ENCODE data around the gene TOR1AIP2. TPM values are rescaled to one million over a fixed set of nuclear protein-coding genes. Genes with fewer than 3 reads are reported as not detected.

Gene TOR1AIP2
- polyA plus RNA-seq, 2 of the 4 experiments (the other 2 are of a cell fraction), result 17.1 to 35.0 TPM

DNA sequence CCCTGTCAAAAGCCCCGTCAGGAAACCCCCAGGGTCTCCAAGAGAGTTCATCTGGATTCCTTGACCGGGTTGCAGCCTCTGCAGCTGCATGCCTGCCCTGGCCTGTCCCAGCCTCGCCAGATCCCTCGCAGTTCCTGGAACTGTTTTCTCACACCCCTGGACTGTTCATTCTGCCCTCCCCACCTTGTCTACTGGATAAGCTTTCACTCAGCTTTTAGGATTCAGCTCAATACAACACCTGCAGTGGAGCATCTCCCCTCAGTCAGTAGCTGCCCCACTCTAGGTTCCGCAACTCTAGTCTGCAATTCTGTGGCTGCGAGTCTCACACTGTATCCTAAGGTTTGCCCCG lies 67.3 kb downstream of the TOR1AIP2 start:
- no peak overlapping the region for H3K4me3 ChIP-seq
- H3K27ac ChIP-seq, result no peak overlapping the region
- DNase-seq (ENCODE audit: low read depth in 1 of 2, low spot score in 1 of 2), result no peak
- WGBS (ENCODE audit: missing lambda C conversion rate), result 41% methylated on average over 7 of the region's 7 CpGs
- ChIA-PET POLR2A (interaction anchor here (0.9 to 1.1 kb wide), 2 partner anchors 72 to 104 kb away, joined by 6 to 7 read pairs; partner anchors contain the start of gene TOR1AIP1), CTCF (interaction anchor here (0.6 to 16.1 kb wide), 40 partner anchors 8 to 1857 kb away, joined by 3 to 644 read pairs (median 5); no protein-coding TSS in a partner anchor)
- TF ChIP-seq, protein P1, sequence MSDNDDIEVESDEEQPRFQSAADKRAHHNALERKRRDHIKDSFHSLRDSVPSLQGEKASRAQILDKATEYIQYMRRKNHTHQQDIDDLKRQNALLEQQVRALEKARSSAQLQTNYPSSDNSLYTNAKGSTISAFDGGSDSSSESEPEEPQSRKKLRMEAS (IDR thresholded peaks at IDR 0.05), result no peak
- TF ChIP-seq SREBF2 (IDR thresholded peaks at IDR 0.05), result no peak
- no peak for TF ChIP-seq JUNB (IDR thresholded peaks at IDR 0.05)
- TF ChIP-seq POLR2AphosphoS2 (conservative IDR thresholded peaks at IDR 0.05; ENCODE audit: low read length), result no peak
- TF ChIP-seq RFX5 (IDR thresholded peaks at IDR 0.05), result no peak
- TF ChIP-seq MAFK (IDR thresholded peaks at IDR 0.05; ENCODE audit: partially characterized antibody), result no peak
- TF ChIP-seq TFCP2L1 (CRISPR knock-in tag; IDR thresholded peaks at IDR 0.05), result no peak
- TF ChIP-seq POLR2A (IDR thresholded peaks at IDR 0.05; ENCODE audit: low read length), result no peak
- no peak for TF ChIP-seq TP53 (CRISPR knock-in tag; IDR thresholded peaks at IDR 0.05)
- TF ChIP-seq GATA3 (IDR thresholded peaks at IDR 0.05; ENCODE audit: borderline replicate concordance), result no peak
- 0 out of 3 replicates have a peak, but pooled peaks cover under 1% of the 10 kb centered on the region for H3K4me1 ChIP-seq
- no peaks in the 10 kb centered on the region for H3K9me3 ChIP-seq
- no peak for FAIRE-seq
- ATAC-seq, result no peak
- H3K4me2 ChIP-seq, result no peak overlapping the region

GRCh38 chr1:179809506-179810366 lies 67.9 kb downstream of the TOR1AIP2 start:
- Histone ChIP-seq H3K4me3 (no peak overlapping the region), H3K27ac (no peak overlapping the region), H3K4me1 (no peaks in the 10 kb centered on the region), H3K9me3 (no peaks in the 10 kb centered on the region), H3K4me2 (peak overlapping the region; percentile 44; the same call in 2 of the 3 replicates)
- ChIA-PET POLR2A (interaction anchor here (0.9 to 1.1 kb wide), 2 partner anchors 73 to 104 kb away, joined by 6 to 7 read pairs; partner anchors contain the start of gene TOR1AIP1), CTCF (interaction anchor here (0.6 to 16.1 kb wide), 48 partner anchors 9 to 731 kb away, joined by 3 to 644 read pairs (median 5); no protein-coding TSS in a partner anchor)
- TF ChIP-seq ELK1 (IDR thresholded peaks at IDR 0.05; ENCODE audit: low read depth, low read length), result no peak
- peak; percentile 86 for TF ChIP-seq SMC3 (IDR thresholded peaks at IDR 0.05)
- TF ChIP-seq EHF (CRISPR knock-in tag; IDR thresholded peaks at IDR 0.05), result no peak
- TF ChIP-seq EP300 (IDR thresholded peaks at IDR 0.05), result no peak
- no peak for TF ChIP-seq CBX2 (IDR thresholded peaks at IDR 0.05; ENCODE audit: borderline replicate concordance, low read depth)
- TF ChIP-seq CTCF (IDR thresholded peaks at IDR 0.05), result peak; percentile 83
- TF ChIP-seq RAD21 (conservative IDR thresholded peaks at IDR 0.05 in 1 of 2, IDR thresholded peaks at IDR 0.05 in 1 of 2), result peak; percentile 64 to 66
- TF ChIP-seq TP53 (CRISPR knock-in tag; IDR thresholded peaks at IDR 0.05), result no peak
- no peak for TF ChIP-seq BHLHE40 (IDR thresholded peaks at IDR 0.05; ENCODE audit: low read depth, low read length)
- no peak for TF ChIP-seq RFX5 (IDR thresholded peaks at IDR 0.05)
- TF ChIP-seq REST (IDR thresholded peaks at IDR 0.05), result no peak
- no peak for TF ChIP-seq NR3C1 (IDR thresholded peaks at IDR 0.05)
- DNase-seq (ENCODE audit: low read depth in 1 of 2, low spot score in 1 of 2), result peak; percentile 69 to 76
- 33% methylated on average over 14 of the region's 14 CpGs for WGBS (ENCODE audit: missing lambda C conversion rate)
- ATAC-seq, result peak; percentile 70 to 80
- FAIRE-seq, result no peak

Measured in A549 (cell line).